Measurements from ENCODE around the gene RC3H2. TPM values are rescaled to one million over a fixed set of nuclear protein-coding genes. Genes with fewer than 3 reads are reported as not detected.
"Not testable (repeated sequence)": the region's sequence is repeated elsewhere in the genome, so short reads cannot be mapped to it uniquely, and the experiment has no call there.

RC3H2 gene
- polyA plus RNA-seq, 2 of the 4 experiments (the other 2 are of a cell fraction), result 15.1 to 43.6 TPM

DNA sequence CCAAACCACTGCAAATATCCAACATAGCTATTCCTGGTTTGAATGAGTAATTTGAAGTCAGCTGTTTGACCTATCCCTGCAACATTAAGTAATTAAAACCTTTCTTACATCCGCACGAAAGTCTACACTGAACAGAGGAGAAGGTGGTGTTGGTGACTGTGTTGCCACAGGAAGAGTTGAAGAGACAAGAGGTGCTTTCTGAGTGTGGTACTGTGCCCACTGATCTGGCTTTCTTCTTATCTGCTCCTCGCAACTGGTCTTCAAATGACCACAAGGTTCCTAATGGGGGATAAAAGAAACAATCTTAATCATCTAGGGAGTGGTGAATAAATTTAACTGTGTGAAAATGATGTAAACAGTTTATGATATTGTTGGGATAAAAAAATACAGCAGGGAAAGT is 47.3 kb downstream of the RC3H2 start:
- CTCF ChIA-PET, result no interaction called here
- H3K4me3 ChIP-seq, result no peak overlapping the region
- H3K27ac ChIP-seq, result no peak overlapping the region
- ATAC-seq (no peak), FAIRE-seq (no peak), DNase-seq (ENCODE audit: low read depth in 1 of 2, low spot score in 1 of 2) (no peak)
- TF ChIP-seq HDAC2 (IDR thresholded peaks at IDR 0.05) (no peak), RAD21 (conservative IDR thresholded peaks at IDR 0.05 in 1 of 2, IDR thresholded peaks at IDR 0.05 in 1 of 2) (no peak), KDM1A (IDR thresholded peaks at IDR 0.05; ENCODE audit: low read depth) (no peak), RARB (CRISPR knock-in tag; IDR thresholded peaks at IDR 0.05) (no peak), ZNF302 (CRISPR knock-in tag; IDR thresholded peaks at IDR 0.05) (no peak), FOSL2 (IDR thresholded peaks at IDR 0.05) (no peak), FOSL2 (CRISPR knock-in tag; IDR thresholded peaks at IDR 0.05) (no peak), JUNB (IDR thresholded peaks at IDR 0.05) (no peak), CHD2 (IDR thresholded peaks at IDR 0.05; ENCODE audit: low read length, partially characterized antibody) (no peak), NPAS2 (CRISPR knock-in tag; IDR thresholded peaks at IDR 0.05; ENCODE audit: borderline replicate concordance) (no peak), RFX5 (IDR thresholded peaks at IDR 0.05) (no peak), CHD4 (IDR thresholded peaks at IDR 0.05; ENCODE audit: borderline replicate concordance) (no peak), MYC (IDR thresholded peaks at IDR 0.05; ENCODE audit: borderline replicate concordance, low read length) (no peak), NFE2L2 (conservative IDR thresholded peaks at IDR 0.05; ENCODE audit: low read length) (no peak), JUN (IDR thresholded peaks at IDR 0.05) (no peak), SREBF2 (IDR thresholded peaks at IDR 0.05) (no peak), EHF (CRISPR knock-in tag; IDR thresholded peaks at IDR 0.05) (no peak)
- TF ChIP-seq, protein P1, sequence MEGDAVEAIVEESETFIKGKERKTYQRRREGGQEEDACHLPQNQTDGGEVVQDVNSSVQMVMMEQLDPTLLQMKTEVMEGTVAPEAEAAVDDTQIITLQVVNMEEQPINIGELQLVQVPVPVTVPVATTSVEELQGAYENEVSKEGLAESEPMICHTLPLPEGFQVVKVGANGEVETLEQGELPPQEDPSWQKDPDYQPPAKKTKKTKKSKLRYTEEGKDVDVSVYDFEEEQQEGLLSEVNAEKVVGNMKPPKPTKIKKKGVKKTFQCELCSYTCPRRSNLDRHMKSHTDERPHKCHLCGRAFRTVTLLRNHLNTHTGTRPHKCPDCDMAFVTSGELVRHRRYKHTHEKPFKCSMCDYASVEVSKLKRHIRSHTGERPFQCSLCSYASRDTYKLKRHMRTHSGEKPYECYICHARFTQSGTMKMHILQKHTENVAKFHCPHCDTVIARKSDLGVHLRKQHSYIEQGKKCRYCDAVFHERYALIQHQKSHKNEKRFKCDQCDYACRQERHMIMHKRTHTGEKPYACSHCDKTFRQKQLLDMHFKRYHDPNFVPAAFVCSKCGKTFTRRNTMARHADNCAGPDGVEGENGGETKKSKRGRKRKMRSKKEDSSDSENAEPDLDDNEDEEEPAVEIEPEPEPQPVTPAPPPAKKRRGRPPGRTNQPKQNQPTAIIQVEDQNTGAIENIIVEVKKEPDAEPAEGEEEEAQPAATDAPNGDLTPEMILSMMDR (IDR thresholded peaks at IDR 0.05), result no peak
- TF ChIP-seq, protein P2, sequence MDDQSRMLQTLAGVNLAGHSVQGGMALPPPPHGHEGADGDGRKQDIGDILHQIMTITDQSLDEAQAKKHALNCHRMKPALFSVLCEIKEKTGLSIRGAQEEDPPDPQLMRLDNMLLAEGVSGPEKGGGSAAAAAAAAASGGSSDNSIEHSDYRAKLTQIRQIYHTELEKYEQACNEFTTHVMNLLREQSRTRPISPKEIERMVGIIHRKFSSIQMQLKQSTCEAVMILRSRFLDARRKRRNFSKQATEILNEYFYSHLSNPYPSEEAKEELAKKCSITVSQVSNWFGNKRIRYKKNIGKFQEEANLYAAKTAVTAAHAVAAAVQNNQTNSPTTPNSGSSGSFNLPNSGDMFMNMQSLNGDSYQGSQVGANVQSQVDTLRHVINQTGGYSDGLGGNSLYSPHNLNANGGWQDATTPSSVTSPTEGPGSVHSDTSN (IDR thresholded peaks at IDR 0.05), result no peak
- peaks cover 27% of the 10 kb centered on the region for H3K4me1 ChIP-seq
- WGBS (ENCODE audit: missing lambda C conversion rate), result 96% methylated on average over 3 of the region's 3 CpGs
- H3K9me3 ChIP-seq, result peaks cover 4% of the 10 kb centered on the region; the same call in 2 of the 3 replicates
- POLR2A ChIA-PET, result no interaction called here
- no peak overlapping the region for H3K4me2 ChIP-seq

DNA sequence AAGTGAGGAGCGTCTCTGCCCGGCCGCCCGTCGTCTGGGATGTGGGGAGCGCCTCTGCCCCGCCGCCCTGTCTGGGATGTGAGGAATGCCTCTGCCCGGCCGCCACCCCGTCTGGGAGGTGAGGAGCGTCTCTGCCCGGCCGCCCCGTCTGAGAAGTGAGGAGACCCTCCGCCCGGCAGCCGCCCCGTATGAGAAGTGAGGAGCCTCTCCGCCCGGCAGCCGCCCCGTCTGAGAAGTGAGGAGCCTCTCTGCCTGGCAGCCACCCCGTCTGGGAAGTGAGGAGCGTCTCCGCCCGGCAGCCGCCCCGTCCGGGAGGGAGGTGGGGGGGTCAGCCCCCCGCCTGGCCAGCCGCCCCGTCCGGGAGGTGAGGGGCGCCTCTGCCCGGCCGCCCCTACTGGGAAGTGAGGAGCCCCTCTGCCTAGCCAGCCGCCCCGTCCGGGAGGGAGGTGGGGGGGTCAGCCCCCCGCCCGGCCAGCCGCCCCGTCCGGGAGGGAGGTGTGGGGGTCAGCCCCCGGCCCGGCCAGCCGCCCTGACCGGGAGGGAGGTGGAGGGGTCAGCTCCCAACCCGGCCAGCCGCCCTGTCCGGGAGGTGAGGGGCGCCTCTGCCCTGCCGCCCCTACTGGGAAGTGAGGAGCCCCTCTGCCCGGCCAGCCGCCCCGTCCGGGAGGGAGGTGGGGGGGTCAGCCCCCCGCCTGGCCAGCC is 52.9 kb downstream of the RC3H2 start:
- POLR2A ChIA-PET; ATAC-seq; H3K9me3 ChIP-seq; DNase-seq (ENCODE audit: low read depth in 1 of 2, low spot score in 1 of 2); H3K4me1 ChIP-seq; H3K4me3 ChIP-seq; CTCF ChIA-PET; FAIRE-seq; H3K4me2 ChIP-seq; H3K27ac ChIP-seq: not testable (repeated sequence)
- WGBS (ENCODE audit: missing lambda C conversion rate), result no CpG with 5 or more reads among the region's 59 CpGs

DNA sequence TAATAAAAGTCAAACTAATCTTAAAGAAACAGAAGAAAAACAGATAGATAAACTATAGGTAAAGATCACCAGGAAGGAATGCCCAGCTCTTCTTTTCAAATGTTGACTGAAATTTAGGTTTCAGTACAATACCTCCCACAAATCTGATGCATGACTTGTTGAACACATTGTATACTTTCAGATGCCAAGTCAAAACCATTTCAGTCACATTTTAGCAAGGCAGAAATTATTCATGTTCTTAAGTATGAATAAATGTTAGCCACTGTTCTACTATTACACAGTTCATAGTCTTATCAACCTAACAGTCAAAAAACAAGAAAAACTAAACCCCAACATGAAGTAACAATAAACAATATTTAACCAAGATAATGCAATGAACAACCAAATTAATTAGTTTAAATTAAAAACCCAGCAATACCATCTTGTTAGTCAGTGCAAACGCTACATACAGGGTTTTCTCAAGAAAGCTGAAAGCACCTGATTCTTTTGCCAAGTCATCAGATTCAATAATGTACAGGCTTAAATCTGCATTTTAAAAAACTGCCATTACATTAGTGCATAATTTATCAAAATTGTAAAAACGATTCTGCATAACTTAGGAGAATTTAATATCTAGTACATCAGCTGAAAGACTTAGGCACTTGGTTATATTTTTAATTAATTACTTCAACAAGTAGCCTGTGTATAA is 56.8 kb downstream of the RC3H2 start:
- H3K9me3 ChIP-seq, result no peaks in the 10 kb centered on the region
- no peak overlapping the region for H3K4me2 ChIP-seq
- no peaks in the 10 kb centered on the region for H3K4me1 ChIP-seq
- WGBS (ENCODE audit: missing lambda C conversion rate), result 50% methylated on average over 2 of the region's 2 CpGs
- FAIRE-seq (no peak), ATAC-seq (no peak), DNase-seq (ENCODE audit: low read depth in 1 of 2, low spot score in 1 of 2) (no peak)
- H3K27ac ChIP-seq, result no peak overlapping the region
- POLR2A ChIA-PET, result no interaction called here
- CTCF ChIA-PET, result no interaction called here
- TF ChIP-seq TP53 (CRISPR knock-in tag; IDR thresholded peaks at IDR 0.05), result no peak
- TF ChIP-seq MAFK (IDR thresholded peaks at IDR 0.05; ENCODE audit: partially characterized antibody), result peak; percentile 71
- TF ChIP-seq FOSL2 (IDR thresholded peaks at IDR 0.05), result no peak
- TF ChIP-seq FOSL2 (CRISPR knock-in tag; IDR thresholded peaks at IDR 0.05), result no peak
- no peak for TF ChIP-seq POLR2AphosphoS2 (conservative IDR thresholded peaks at IDR 0.05; ENCODE audit: low read length)
- TF ChIP-seq JUNB (IDR thresholded peaks at IDR 0.05), result no peak
- no peak for TF ChIP-seq HDAC2 (IDR thresholded peaks at IDR 0.05)
- H3K4me3 ChIP-seq, result no peak overlapping the region
